Measurements from ENCODE around the gene CDHR1.

The CDHR1 gene

DNA sequence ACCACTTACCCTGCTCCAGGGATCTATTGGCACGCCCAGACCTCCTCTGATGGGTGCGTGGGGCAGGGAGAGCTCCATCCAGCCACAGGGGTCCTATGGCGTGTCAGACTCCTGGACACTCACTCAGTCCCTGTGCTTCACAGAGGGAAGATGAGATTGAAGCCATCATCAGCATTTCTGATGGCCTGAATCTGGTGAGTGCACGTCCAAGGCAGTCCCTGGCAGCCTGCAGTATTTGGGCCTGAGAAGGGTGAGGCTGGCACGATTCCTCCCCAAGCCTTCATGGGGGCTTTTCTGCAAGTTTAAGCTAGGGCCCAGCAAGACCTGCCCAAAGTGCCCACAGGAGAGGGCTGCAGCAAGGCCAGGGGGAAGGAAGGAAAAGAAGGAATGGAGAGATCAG is 3.3 kb downstream of the CDHR1 start:
- TF ChIP-seq CTCF (IDR thresholded peaks at IDR 0.05; ENCODE audit: low read depth, low read length), result no peak
- DNase-seq (ENCODE audit: low read depth in 2 of 2), result no peak
- H3K4me3 ChIP-seq (replicated peaks in 1 of 2; ENCODE audit: low read depth in 2 of 2, low read length in 2 of 2), result no peak overlapping the region

DNA sequence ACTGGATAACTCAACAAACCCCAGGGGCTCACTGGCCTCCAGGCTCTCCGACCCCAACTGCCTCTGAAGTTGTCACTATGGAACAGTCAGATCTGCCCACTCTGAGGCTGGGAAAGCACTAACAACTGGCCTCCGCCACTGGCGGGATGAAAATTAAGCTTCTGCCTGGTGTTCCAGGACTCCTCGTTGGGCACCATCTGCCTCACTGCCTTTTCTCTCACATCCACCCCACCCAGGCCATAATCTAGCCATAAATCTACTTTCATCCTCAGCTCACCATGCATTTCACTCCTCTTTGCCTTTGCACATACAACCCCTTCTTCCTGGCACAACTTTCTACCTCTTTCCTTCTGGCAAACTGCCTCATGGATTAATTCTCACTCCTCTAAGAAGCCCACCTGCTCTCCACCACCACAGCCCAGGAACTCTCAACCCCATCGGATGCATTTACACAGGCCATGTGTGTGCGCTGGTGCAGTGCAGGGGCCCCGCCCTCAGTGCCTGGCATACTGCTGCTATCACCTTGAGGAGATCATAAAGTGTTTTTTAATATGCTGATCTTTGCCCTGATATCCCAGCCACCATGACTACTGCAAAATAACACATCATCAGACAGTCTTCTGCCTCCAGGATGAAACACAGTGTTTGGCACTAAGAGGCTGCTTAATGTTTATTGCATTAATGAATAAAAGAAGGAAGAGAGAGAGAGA is 4.0 kb downstream of the CDHR1 start:
- DNase-seq (ENCODE audit: low read depth in 2 of 2), result no peak
- TF ChIP-seq CTCF (IDR thresholded peaks at IDR 0.05; ENCODE audit: low read depth, low read length), result no peak
- H3K4me3 ChIP-seq (replicated peaks in 1 of 2; ENCODE audit: low read depth in 2 of 2, low read length in 2 of 2), result no peak overlapping the region

DNA sequence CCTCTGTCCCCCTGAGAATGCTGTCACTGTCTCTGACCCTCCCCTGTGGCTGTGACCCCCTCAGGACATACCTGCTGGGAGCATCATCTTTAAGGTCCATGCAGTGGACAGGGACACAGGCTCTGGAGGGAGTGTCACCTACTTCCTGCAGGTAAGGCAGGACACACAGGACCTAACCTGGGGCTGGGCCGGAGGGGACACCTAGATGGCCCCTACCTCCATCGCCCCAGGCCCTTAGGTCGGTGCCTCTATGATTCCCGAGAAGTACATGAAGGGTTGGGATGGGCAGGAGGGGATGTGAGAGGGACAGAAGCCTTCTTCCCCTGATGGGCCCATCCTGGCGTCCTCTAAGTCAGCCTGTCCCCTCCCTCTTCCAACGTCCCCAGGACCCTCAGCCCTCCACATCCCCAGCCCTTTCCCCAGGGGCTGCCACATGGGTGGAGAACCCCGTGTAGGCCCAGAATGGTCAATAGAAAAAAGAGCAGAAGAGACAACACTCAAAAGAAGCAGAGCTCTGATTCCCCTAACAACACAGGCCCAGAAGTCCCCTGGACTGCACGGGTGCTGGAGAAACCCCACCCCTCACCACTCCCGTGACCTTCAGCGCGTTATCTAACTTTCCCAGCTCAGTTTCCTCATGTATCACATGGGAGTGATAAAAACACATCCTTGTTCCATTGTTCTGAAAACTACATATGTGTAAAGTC is 6.4 kb downstream of the CDHR1 start:
- no peak for TF ChIP-seq CTCF (IDR thresholded peaks at IDR 0.05; ENCODE audit: low read depth, low read length)
- DNase-seq (ENCODE audit: low read depth in 2 of 2), result no peak
- H3K4me3 ChIP-seq (replicated peaks in 1 of 2; ENCODE audit: low read depth in 2 of 2, low read length in 2 of 2), result no peak overlapping the region

GRCh38 chr10:84201244-84201606 is 6.9 kb downstream of the CDHR1 start:
- H3K4me3 ChIP-seq (replicated peaks in 1 of 2; ENCODE audit: low read depth in 2 of 2, low read length in 2 of 2), result no peak overlapping the region
- DNase-seq (ENCODE audit: low read depth in 2 of 2), result no peak
- no peak for TF ChIP-seq CTCF (IDR thresholded peaks at IDR 0.05; ENCODE audit: low read depth, low read length)

GRCh38 chr10:84201682-84202081 is 7.3 kb downstream of the CDHR1 start:
- TF ChIP-seq CTCF (IDR thresholded peaks at IDR 0.05; ENCODE audit: low read depth, low read length), result no peak

GRCh38 chr10:84202349-84202748 is 8.0 kb downstream of the CDHR1 start:
- no peak for DNase-seq (ENCODE audit: low read depth in 2 of 2)
- H3K4me3 ChIP-seq (replicated peaks in 1 of 2; ENCODE audit: low read depth in 2 of 2, low read length in 2 of 2), result no peak overlapping the region
- no peak for TF ChIP-seq CTCF (IDR thresholded peaks at IDR 0.05; ENCODE audit: low read depth, low read length)

More at GRCh38 chr10:84201682-84202081, 7.3 kb downstream of the CDHR1 start:
- H3K4me3 ChIP-seq (replicated peaks in 1 of 2; ENCODE audit: low read depth in 2 of 2, low read length in 2 of 2), result no peak overlapping the region
- DNase-seq (ENCODE audit: low read depth in 2 of 2), result no peak
